HepG2 (cell line): Measurements from ENCODE around the gene PROC. TPM values are rescaled to one million over a fixed set of nuclear protein-coding genes. Genes with fewer than 3 reads are reported as not detected.

Experiments
- DPF2 ChIP-seq: sonication (generic); formaldehyde crosslinking; IDR thresholded peaks from 2 replicates; pipeline ENCODE4 v1.4.0; 2020; ENCODE audit warnings: mild to moderate bottlenecking, low read depth, missing genetic modification reagents, borderline replicate concordance
- EP300 ChIP-seq, 3 experiments: sonication (generic) in 1 of 3; formaldehyde crosslinking in 1 of 3; IDR thresholded peaks; 2 replicates each; pipeline versions ENCODE4 v1.5.1 to v1.6.1; 2011 to 2020; ENCODE audit warnings: low read depth in 2 of 3, low read length in 2 of 3, borderline replicate concordance in 1 of 3, improper control_type of control experiment in 1 of 3, mild to moderate bottlenecking in 1 of 3, missing genetic modification reagents in 1 of 3, moderate library complexity in 1 of 3
- FOXA1 ChIP-seq, 2 experiments: fragments of 450-650 bp in 1 of 2; sonication (generic) in 1 of 2; formaldehyde crosslinking in 1 of 2; IDR thresholded peaks; 2 replicates each; pipeline versions ENCODE4 v1.4.0 to v1.6.1; 2016 to 2020; ENCODE audit warnings: missing genetic modification reagents in 1 of 2
- FOXC1 ChIP-seq: sonication (generic); formaldehyde crosslinking; IDR thresholded peaks from 2 replicates; pipeline ENCODE4 v1.8.0; 2022; ENCODE audit warnings: mild to moderate bottlenecking, missing genetic modification reagents, borderline replicate concordance
- GPBP1L1 ChIP-seq: sonication (generic); formaldehyde crosslinking; IDR thresholded peaks from 2 replicates; pipeline ENCODE4 v1.5.0; 2020; ENCODE audit warnings: mild to moderate bottlenecking, missing genetic modification reagents
- KLF13 ChIP-seq: sonication (generic); formaldehyde crosslinking; IDR thresholded peaks from 2 replicates; pipeline ENCODE4 v1.4.0; 2020; ENCODE audit warnings: mild to moderate bottlenecking, missing genetic modification reagents
- MTA3 ChIP-seq: sonication (generic); formaldehyde crosslinking; IDR thresholded peaks from 2 replicates; pipeline ENCODE4 v1.4.0; 2020; ENCODE audit warnings: missing genetic modification reagents
- NFKB2 ChIP-seq: sonication (generic); formaldehyde crosslinking; IDR thresholded peaks from 2 replicates; pipeline ENCODE4 v1.4.0; 2020; ENCODE audit warnings: missing genetic modification reagents, borderline replicate concordance
- NFYB ChIP-seq: sonication (generic); formaldehyde crosslinking; IDR thresholded peaks from 2 replicates; pipeline ENCODE4 v1.4.0; 2020; ENCODE audit warnings: missing genetic modification reagents
- PAXIP1 ChIP-seq: sonication (generic); formaldehyde crosslinking; conservative IDR thresholded peaks from 2 replicates; pipeline ENCODE4 v1.4.0; 2020; ENCODE audit warnings: mild to moderate bottlenecking, missing genetic modification reagents, moderate library complexity
- POLR2G ChIP-seq: fragments of 200-400 bp; formaldehyde crosslinking; IDR thresholded peaks from 2 replicates; pipeline ENCODE4 v1.6.1; 2018; ENCODE audit warnings: mild to moderate bottlenecking, low read depth, low read length, moderate library complexity
- PRDM4 ChIP-seq: sonication (generic); formaldehyde crosslinking; IDR thresholded peaks from 2 replicates; pipeline ENCODE4 v1.9.0; 2021; ENCODE audit warnings: missing genetic modification reagents, borderline replicate concordance
- TBX3 ChIP-seq: fragments of 450-650 bp; IDR thresholded peaks from 2 replicates; pipeline ENCODE4 v1.6.1; 2017; ENCODE audit warnings: antibody characterized with exemption, mild to moderate bottlenecking, inconsistent platforms, borderline replicate concordance
- TP53 ChIP-seq: sonication (generic); formaldehyde crosslinking; conservative IDR thresholded peaks from 2 replicates; pipeline ENCODE4 v1.4.0; 2020; ENCODE audit warnings: missing genetic modification reagents
- ZNF143 ChIP-seq: sonication (generic); formaldehyde crosslinking; IDR thresholded peaks from 2 replicates; pipeline ENCODE4 v1.4.0; 2020; ENCODE audit warnings: missing genetic modification reagents
- ZNF230 ChIP-seq: sonication (generic); formaldehyde crosslinking; IDR thresholded peaks from 2 replicates; pipeline ENCODE4 v1.4.0; 2020; ENCODE audit warnings: mild to moderate bottlenecking, missing genetic modification reagents
- ZNF333 ChIP-seq: sonication (generic); formaldehyde crosslinking; IDR thresholded peaks from 2 replicates; pipeline ENCODE4 v1.4.0; 2020; ENCODE audit warnings: mild to moderate bottlenecking, missing genetic modification reagents, borderline replicate concordance
- ZNF512B ChIP-seq: sonication (generic); formaldehyde crosslinking; IDR thresholded peaks from 2 replicates; pipeline ENCODE4 v1.5.1; 2020; ENCODE audit warnings: missing genetic modification reagents, mild to moderate bottlenecking, borderline replicate concordance
- ZNF605 ChIP-seq: sonication (generic); formaldehyde crosslinking; IDR thresholded peaks from 2 replicates; pipeline ENCODE4 v1.8.0; 2022; ENCODE audit warnings: mild to moderate bottlenecking, missing genetic modification reagents
- ZNF761 ChIP-seq: sonication (generic); formaldehyde crosslinking; conservative IDR thresholded peaks from 2 replicates; pipeline ENCODE4 v1.4.0; 2020; ENCODE audit warnings: mild to moderate bottlenecking, missing genetic modification reagents
- polyA plus RNA-seq, 8 experiments: library from polyadenylated mRNA; depleted of rRNA in 3 of 8; stranded (reverse) in 7 of 8; unstranded in 1 of 8; fragments of >200 nt; fragmentation: Illumina TruSeq in 4 of 8; extraction: Trizol in 4 of 8; gene quantifications; 2 replicates each; pipeline versions ENCODE4 v1.2.1 to v1.2.3, GENCODE V29; 2011 to 2016; ENCODE audit warnings: low read depth in 4 of 8, missing spikeins in 1 of 8, mixed read lengths in 1 of 8; ENCODE audit not compliant: insufficient read depth in 1 of 8
- total RNA-seq, 5 experiments: library from RNA; depleted of rRNA; stranded (reverse); fragments of >200 nt; fragmentation: Illumina TruSeq; extraction: Trizol; gene quantifications; 2 replicates each; pipeline ENCODE4 v1.2.3, GENCODE V29; 2016; ENCODE audit warnings: low read depth in 1 of 5

Gene PROC
- total and polyA plus RNA-seq, 2 of the 13 experiments (the other 11 are each of a cell fraction or from before 2014, with no cell fraction given): 134 to 185 TPM

- TF ChIP-seq ZNF143 (CRISPR knock-in tag) (no peak), ZNF333 (CRISPR knock-in tag) (no peak), ZNF230 (CRISPR knock-in tag) (no peak), PRDM4 (CRISPR knock-in tag) (no peak), TBX3 (no peak), MTA3 (CRISPR knock-in tag) (no peak), NFYB (no peak), FOXC1 (CRISPR knock-in tag) (no peak), DPF2 (CRISPR knock-in tag) (no peak), ZNF512B (CRISPR knock-in tag) (no peak), TP53 (CRISPR knock-in tag) (no peak), PAXIP1 (0 out of 2 replicates have a peak, but pooled peaks have one; percentile 17), GPBP1L1 (CRISPR knock-in tag) (no peak), ZNF605 (CRISPR knock-in tag) (no peak), KLF13 (CRISPR knock-in tag) (no peak), POLR2G (no peak), EP300 (IDR thresholded peaks at IDR 0.05; ENCODE audit: low read depth in 2 of 2, low read length in 2 of 2) (no peak), EP300 (CRISPR knock-in tag; IDR thresholded peaks at IDR 0.05; ENCODE audit: borderline replicate concordance) (no peak), FOXA1 (IDR thresholded peaks at IDR 0.05) (no peak), FOXA1 (CRISPR knock-in tag; IDR thresholded peaks at IDR 0.05) (no peak), ZNF761 (CRISPR knock-in tag) (0 out of 2 replicates have a peak, but pooled peaks have one; percentile 49), NFKB2 (CRISPR knock-in tag) (no peak)
Measured at GRCh38 chr2:127398239-127398590, 20.0 kb upstream of the PROC start (continued).
